ENCODE measurements around the gene C3orf33.
"Not testable (repeated sequence)": the region's sequence is repeated elsewhere in the genome, so short reads cannot be mapped to it uniquely, and the experiment has no call there.

The C3orf33 gene

GRCh38 chr3:155805802-155806618 is at the start of gene C3orf33:
Gene C3orf33 (minus strand): TSS chr3:155806278. CDS start chr3:155806252, 26 bp downstream.
- H3K4me1 ChIP-seq (ENCODE audit: control insufficient read depth, insufficient read depth, low read length) = peaks cover 10% of the 10 kb centered on the region
- no peaks in the 10 kb centered on the region for H3K36me3 ChIP-seq (ENCODE audit: control insufficient read depth in 2 of 2, insufficient read depth in 2 of 2, low read length in 2 of 2)
- peak within 1 kb of the TSS; percentile 85 to 86 for H3K9ac ChIP-seq (ENCODE audit: low read length in 2 of 2)
- peak within 1 kb of the TSS; percentile 78 for H3K27ac ChIP-seq (ENCODE audit: low read length)
- peak within 1 kb of the TSS; percentile 87 to 88 for H3K4me3 ChIP-seq (ENCODE audit: low read length in 2 of 2)
- no peaks in the 10 kb centered on the region for H3K27me3 ChIP-seq (ENCODE audit: control insufficient read depth in 1 of 2, insufficient read depth in 2 of 2, low read length in 2 of 2)
- H3K9me3 ChIP-seq (ENCODE audit: control insufficient read depth in 2 of 2, low read length in 2 of 2) = no peaks in the 10 kb centered on the region

- Histone ChIP-seq H3K27ac (ENCODE audit: low read length) (peak within 1 kb of the TSS; percentile 96), H3K4me1 (ENCODE audit: control insufficient read depth, insufficient read depth, low read length) (peaks cover 36% of the 10 kb centered on the region), H3K36me3 (ENCODE audit: control insufficient read depth in 2 of 2, insufficient read depth in 2 of 2, low read length in 2 of 2) (no peaks in the 10 kb centered on the region), H3K27me3 (ENCODE audit: control insufficient read depth in 1 of 2, insufficient read depth in 2 of 2, low read length in 2 of 2) (no peaks in the 10 kb centered on the region), H3K9me3 (ENCODE audit: control insufficient read depth in 2 of 2, low read length in 2 of 2) (no peaks in the 10 kb centered on the region), H3K4me3 (ENCODE audit: low read length in 2 of 2) (peak within 1 kb of the TSS; percentile 95 to 97), H3K9ac (ENCODE audit: low read length in 2 of 2) (peak within 1 kb of the TSS; percentile 86 to 96)
These were observed 48.3 kb upstream of the C3orf33 start, which contains the start of gene SLC33A1 for GRCh38 chr3:155854141-155854940. Gene SLC33A1 (minus strand): TSS chr3:155854427. CDS start chr3:155853997, 430 bp downstream.

- Histone ChIP-seq H3K9me3 (ENCODE audit: control insufficient read depth in 2 of 2, low read length in 2 of 2) (no peaks in the 10 kb centered on the region), H3K4me3 (ENCODE audit: low read length in 2 of 2) (peak overlapping the region; percentile 95 to 97), H3K4me1 (ENCODE audit: control insufficient read depth, insufficient read depth, low read length) (peaks cover 36% of the 10 kb centered on the region), H3K27me3 (ENCODE audit: control insufficient read depth in 1 of 2, insufficient read depth in 2 of 2, low read length in 2 of 2) (no peaks in the 10 kb centered on the region), H3K36me3 (ENCODE audit: control insufficient read depth in 2 of 2, insufficient read depth in 2 of 2, low read length in 2 of 2) (no peaks in the 10 kb centered on the region), H3K27ac (ENCODE audit: low read length) (peak overlapping the region; percentile 96), H3K9ac (ENCODE audit: low read length in 2 of 2) (peak overlapping the region; percentile 86 to 96)
These were observed 47.4 kb upstream of the C3orf33 start for GRCh38 chr3:155853214-155854140.

GRCh38 chr3:155852341-155852740 is 46.3 kb upstream of the C3orf33 start:
- H3K9me3 ChIP-seq (ENCODE audit: control insufficient read depth in 2 of 2, low read length in 2 of 2) = no peaks in the 10 kb centered on the region
- peak overlapping the region; percentile 95 to 97 for H3K4me3 ChIP-seq (ENCODE audit: low read length in 2 of 2)
- peaks cover 36% of the 10 kb centered on the region for H3K4me1 ChIP-seq (ENCODE audit: control insufficient read depth, insufficient read depth, low read length)
- H3K27ac ChIP-seq (ENCODE audit: low read length) = no peak overlapping the region
- no peaks in the 10 kb centered on the region for H3K36me3 ChIP-seq (ENCODE audit: control insufficient read depth in 2 of 2, insufficient read depth in 2 of 2, low read length in 2 of 2)
- H3K27me3 ChIP-seq (ENCODE audit: control insufficient read depth in 1 of 2, insufficient read depth in 2 of 2, low read length in 2 of 2) = no peaks in the 10 kb centered on the region
- peak overlapping the region; percentile 7 to 86 for H3K9ac ChIP-seq (ENCODE audit: low read length in 2 of 2)

GRCh38 chr3:155849404-155849803 is 43.3 kb upstream of the C3orf33 start:
- H3K9ac ChIP-seq (ENCODE audit: low read length in 2 of 2); H3K9me3 ChIP-seq (ENCODE audit: control insufficient read depth in 2 of 2, low read length in 2 of 2); H3K27me3 ChIP-seq (ENCODE audit: control insufficient read depth in 1 of 2, insufficient read depth in 2 of 2, low read length in 2 of 2); H3K36me3 ChIP-seq (ENCODE audit: control insufficient read depth in 2 of 2, insufficient read depth in 2 of 2, low read length in 2 of 2); H3K27ac ChIP-seq (ENCODE audit: low read length); H3K4me3 ChIP-seq (ENCODE audit: low read length in 2 of 2): not testable (repeated sequence)
- peaks cover 29% of the 10 kb centered on the region for H3K4me1 ChIP-seq (ENCODE audit: control insufficient read depth, insufficient read depth, low read length)

- Histone ChIP-seq H3K27ac (ENCODE audit: low read length) (no peak overlapping the region), H3K9me3 (ENCODE audit: control insufficient read depth in 2 of 2, low read length in 2 of 2) (no peaks in the 10 kb centered on the region), H3K4me3 (ENCODE audit: low read length in 2 of 2) (no peak overlapping the region), H3K4me1 (ENCODE audit: control insufficient read depth, insufficient read depth, low read length) (peaks cover 20% of the 10 kb centered on the region), H3K36me3 (ENCODE audit: control insufficient read depth in 2 of 2, insufficient read depth in 2 of 2, low read length in 2 of 2) (no peaks in the 10 kb centered on the region), H3K27me3 (ENCODE audit: control insufficient read depth in 1 of 2, insufficient read depth in 2 of 2, low read length in 2 of 2) (no peaks in the 10 kb centered on the region), H3K9ac (ENCODE audit: low read length in 2 of 2) (no peak overlapping the region)
These were observed 41.9 kb upstream of the C3orf33 start for GRCh38 chr3:155847993-155848392.

GRCh38 chr3:155846119-155846518 is 40.0 kb upstream of the C3orf33 start:
- Histone ChIP-seq H3K4me3 (ENCODE audit: low read length in 2 of 2) (no peak overlapping the region), H3K36me3 (ENCODE audit: control insufficient read depth in 2 of 2, insufficient read depth in 2 of 2, low read length in 2 of 2) (no peaks in the 10 kb centered on the region), H3K9me3 (ENCODE audit: control insufficient read depth in 2 of 2, low read length in 2 of 2) (no peaks in the 10 kb centered on the region), H3K4me1 (ENCODE audit: control insufficient read depth, insufficient read depth, low read length) (peaks cover 3% of the 10 kb centered on the region), H3K27ac (ENCODE audit: low read length) (no peak overlapping the region), H3K27me3 (ENCODE audit: control insufficient read depth in 1 of 2, insufficient read depth in 2 of 2, low read length in 2 of 2) (no peaks in the 10 kb centered on the region), H3K9ac (ENCODE audit: low read length in 2 of 2) (no peak overlapping the region)

- no peaks in the 10 kb centered on the region for H3K4me1 ChIP-seq (ENCODE audit: control insufficient read depth, insufficient read depth, low read length)
- H3K36me3 ChIP-seq (ENCODE audit: control insufficient read depth in 2 of 2, insufficient read depth in 2 of 2, low read length in 2 of 2) = no peaks in the 10 kb centered on the region
- no peaks in the 10 kb centered on the region for H3K9me3 ChIP-seq (ENCODE audit: control insufficient read depth in 2 of 2, low read length in 2 of 2)
- no peak overlapping the region for H3K4me3 ChIP-seq (ENCODE audit: low read length in 2 of 2)
- no peaks in the 10 kb centered on the region for H3K27me3 ChIP-seq (ENCODE audit: control insufficient read depth in 1 of 2, insufficient read depth in 2 of 2, low read length in 2 of 2)
- H3K9ac ChIP-seq (ENCODE audit: low read length in 2 of 2) = no peak overlapping the region
- no peak overlapping the region for H3K27ac ChIP-seq (ENCODE audit: low read length)
These were observed 37.5 kb upstream of the C3orf33 start for GRCh38 chr3:155843569-155843968.

GRCh38 chr3:155835341-155836071 is 29.4 kb upstream of the C3orf33 start:
- Histone ChIP-seq H3K27ac (ENCODE audit: low read length) (no peak overlapping the region), H3K9me3 (ENCODE audit: control insufficient read depth in 2 of 2, low read length in 2 of 2) (no peaks in the 10 kb centered on the region), H3K36me3 (ENCODE audit: control insufficient read depth in 2 of 2, insufficient read depth in 2 of 2, low read length in 2 of 2) (peaks cover 0 to 4% of the 10 kb centered on the region in 2 donors), H3K27me3 (ENCODE audit: control insufficient read depth in 1 of 2, insufficient read depth in 2 of 2, low read length in 2 of 2) (no peaks in the 10 kb centered on the region), H3K4me3 (ENCODE audit: low read length in 2 of 2) (no peak overlapping the region), H3K9ac (ENCODE audit: low read length in 2 of 2) (no peak overlapping the region), H3K4me1 (ENCODE audit: control insufficient read depth, insufficient read depth, low read length) (no peaks in the 10 kb centered on the region)

Data from stomach smooth muscle (tissue), 2 donors.